Kidney (tissue), 14 donors: ENCODE results near the gene TMEM212. TPM values are rescaled to one million over a fixed set of nuclear protein-coding genes. Genes with fewer than 3 reads are reported as not detected.

ENCODE experiments used
- DNase-seq, 5 donors: peaks; one replicate each; pipeline ENCODE4 v3.0.0-alpha.2; 2013 to 2020
- FAIRE-seq: peaks from 2 replicates; lab custom pipeline; 2012; peaks lifted over from hg19 to GRCh38; lab: Jason Lieb, UNC
- H3K27ac ChIP-seq, 2 donors: one replicate each; pipeline ENCODE4 v1.7.0; 2013; ENCODE audit warnings: low read depth in 2 of 2, low read length in 2 of 2, inconsistent platforms in 1 of 2
- H3K27me3 ChIP-seq: one replicate; pipeline ENCODE4 v1.7.1; 2013; ENCODE audit warnings: low read length, inconsistent platforms; ENCODE audit not compliant: control insufficient read depth, insufficient read depth
- H3K36me3 ChIP-seq, 3 donors: one replicate each; pipeline versions ENCODE4 v1.7.0 to v1.7.1; 2013; ENCODE audit warnings: low read length in 3 of 3, control low read depth in 1 of 3, inconsistent platforms in 1 of 3; ENCODE audit not compliant: insufficient read depth in 3 of 3, control insufficient read depth in 2 of 3
- H3K4me1 ChIP-seq, 3 donors: one replicate each; pipeline versions ENCODE4 v1.7.0 to v1.7.1; 2013; ENCODE audit warnings: low read length in 3 of 3, inconsistent platforms in 1 of 3, low read depth in 1 of 3; ENCODE audit not compliant: control insufficient read depth in 2 of 3, insufficient read depth in 2 of 3
- H3K4me3 ChIP-seq, 3 donors: one replicate each; pipeline versions ENCODE4 v1.7.0 to v1.8.1; 2013; ENCODE audit warnings: low read length in 3 of 3, control low read depth in 1 of 3, inconsistent platforms in 1 of 3
- H3K9ac ChIP-seq, 3 donors: one replicate each; pipeline versions ENCODE4 v1.7.0 to v1.7.1; 2013; ENCODE audit warnings: low read length in 3 of 3, control low read depth in 1 of 3, inconsistent platforms in 1 of 3
- H3K9me3 ChIP-seq, 3 donors: one replicate each; pipeline versions ENCODE4 v1.7.0 to v1.7.1; 2013; ENCODE audit warnings: low read length in 3 of 3, control low read depth in 1 of 3, inconsistent platforms in 1 of 3; ENCODE audit not compliant: control insufficient read depth in 2 of 3, insufficient read depth in 1 of 3
- intact Hi-C: fragments of 100-400 bp; cut with DNase I; formaldehyde crosslinking; loops from one replicate; pipeline ENCODE4 v1.11.1; 2022
- polyA plus RNA-seq: library from polyadenylated mRNA; stranded (reverse); fragments of 350-450 nt; fragmentation: Illumina TruSeq; extraction: RNeasy Lipid Tissue Mini Kit (QIAGEN cat#74804); gene quantifications from one replicate; pipeline ENCODE4 v1.2.3, GENCODE V29; 2014; ENCODE audit warnings: low read depth, low replicate concordance; ENCODE audit not compliant: insufficient read depth
- total RNA-seq: library from RNA; stranded (reverse); fragmentation: NEBNext Ultra II Directional; extraction: Animal tissue kit (Norgen Biotek cat#: 25700); gene quantifications from one replicate; pipeline ENCODE4 v1.2.1, GENCODE V29; 2021
- TF ChIP-seq, protein P1 (sequence below): IDR thresholded peaks from 3 replicates; pipeline ENCODE4 v1.5.1; 2012; ENCODE audit warnings: mild to moderate bottlenecking, moderate library complexity, borderline replicate concordance; ENCODE audit not compliant: insufficient read depth; ENCODE audit errors: extremely low read depth
- donor health status: control.
- donor health status: control.
- donor health status: control.
- donor health status: control.
- donor health status: control.
- donor health status: DM: yes; HTN: yes; CAD: no.
- donor health status: Normal renal cell carcinoma (clear cell type).

TMEM212 gene
- total and polyA plus RNA-seq, 2 donors from 2014 or later: not detected

- Histone ChIP-seq H3K27ac (no peak overlapping the region), H3K4me3 (no peak overlapping the region), H3K27me3 (no peaks in the 10 kb centered on the region), H3K4me1 (peaks cover 0 to 2% (median 0%) of the 10 kb centered on the region in 3 donors), H3K9ac (no peak overlapping the region), H3K36me3 (no peaks in the 10 kb centered on the region), H3K9me3 (no peaks in the 10 kb centered on the region)
- intact Hi-C loops: no loop called here
- FAIRE-seq (no peak), DNase-seq (no peak)
- TF ChIP-seq, protein P1, sequence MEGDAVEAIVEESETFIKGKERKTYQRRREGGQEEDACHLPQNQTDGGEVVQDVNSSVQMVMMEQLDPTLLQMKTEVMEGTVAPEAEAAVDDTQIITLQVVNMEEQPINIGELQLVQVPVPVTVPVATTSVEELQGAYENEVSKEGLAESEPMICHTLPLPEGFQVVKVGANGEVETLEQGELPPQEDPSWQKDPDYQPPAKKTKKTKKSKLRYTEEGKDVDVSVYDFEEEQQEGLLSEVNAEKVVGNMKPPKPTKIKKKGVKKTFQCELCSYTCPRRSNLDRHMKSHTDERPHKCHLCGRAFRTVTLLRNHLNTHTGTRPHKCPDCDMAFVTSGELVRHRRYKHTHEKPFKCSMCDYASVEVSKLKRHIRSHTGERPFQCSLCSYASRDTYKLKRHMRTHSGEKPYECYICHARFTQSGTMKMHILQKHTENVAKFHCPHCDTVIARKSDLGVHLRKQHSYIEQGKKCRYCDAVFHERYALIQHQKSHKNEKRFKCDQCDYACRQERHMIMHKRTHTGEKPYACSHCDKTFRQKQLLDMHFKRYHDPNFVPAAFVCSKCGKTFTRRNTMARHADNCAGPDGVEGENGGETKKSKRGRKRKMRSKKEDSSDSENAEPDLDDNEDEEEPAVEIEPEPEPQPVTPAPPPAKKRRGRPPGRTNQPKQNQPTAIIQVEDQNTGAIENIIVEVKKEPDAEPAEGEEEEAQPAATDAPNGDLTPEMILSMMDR: no peak
These were observed 28.5 kb downstream of the TMEM212 start for GRCh38 chr3:171871392-171872274.

DNA sequence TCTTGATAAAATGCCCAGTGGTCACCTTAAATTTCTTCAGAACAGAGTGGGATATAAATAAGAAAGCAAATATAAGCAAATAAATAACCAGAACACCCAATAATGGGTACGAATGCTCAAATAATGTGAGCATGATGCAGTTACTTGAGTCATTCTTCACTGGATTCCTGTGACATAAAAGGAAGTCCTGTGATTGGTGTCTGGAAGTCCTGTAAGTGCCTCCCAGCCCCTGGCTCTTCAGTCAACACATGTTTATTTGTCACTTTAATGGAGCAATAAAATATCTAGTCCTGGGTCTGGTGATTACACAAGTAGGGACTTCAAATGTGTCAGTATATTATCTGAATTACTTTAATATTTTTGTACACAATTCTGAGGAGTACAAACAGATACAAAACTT lies 30.4 kb downstream of the TMEM212 start:
- intact Hi-C loops: no loop called here
- Histone ChIP-seq H3K27ac (peak overlapping the region in 1 of 2 donors; percentile 35), H3K4me3 (no peak overlapping the region), H3K9me3 (no peaks in the 10 kb centered on the region), H3K4me1 (peaks cover 0 to 5% (median 0%) of the 10 kb centered on the region in 3 donors), H3K36me3 (no peaks in the 10 kb centered on the region), H3K27me3 (no peaks in the 10 kb centered on the region), H3K9ac (no peak overlapping the region)
- TF ChIP-seq, protein P1: no peak
- DNase-seq (no peak), FAIRE-seq (no peak)

GRCh38 chr3:171874251-171874681 lies 31.1 kb downstream of the TMEM212 start:
- no peaks in the 10 kb centered on the region for H3K36me3 ChIP-seq
- H3K9ac ChIP-seq: no peak overlapping the region
- intact Hi-C loops: no loop called here
- no peak for FAIRE-seq
- peak overlapping the region; percentile 35 to 59 for H3K27ac ChIP-seq
- no peak overlapping the region for H3K4me3 ChIP-seq
- DNase-seq: peak in 3 of 5 donors; percentile 41 to 90 (median 83)
- H3K9me3 ChIP-seq: no peaks in the 10 kb centered on the region
- no peaks in the 10 kb centered on the region for H3K27me3 ChIP-seq
- TF ChIP-seq, protein P1: no peak
- peaks cover 0 to 5% (median 0%) of the 10 kb centered on the region in 3 donors for H3K4me1 ChIP-seq
